ENCODE measurements around the gene SLC4A5. TPM values are rescaled to one million over a fixed set of nuclear protein-coding genes. Genes with fewer than 3 reads are reported as not detected.

Gene SLC4A5
- total RNA-seq, 3 donors from 2014 or later = 2.1 to 9.2 (median 6.2) TPM

DNA sequence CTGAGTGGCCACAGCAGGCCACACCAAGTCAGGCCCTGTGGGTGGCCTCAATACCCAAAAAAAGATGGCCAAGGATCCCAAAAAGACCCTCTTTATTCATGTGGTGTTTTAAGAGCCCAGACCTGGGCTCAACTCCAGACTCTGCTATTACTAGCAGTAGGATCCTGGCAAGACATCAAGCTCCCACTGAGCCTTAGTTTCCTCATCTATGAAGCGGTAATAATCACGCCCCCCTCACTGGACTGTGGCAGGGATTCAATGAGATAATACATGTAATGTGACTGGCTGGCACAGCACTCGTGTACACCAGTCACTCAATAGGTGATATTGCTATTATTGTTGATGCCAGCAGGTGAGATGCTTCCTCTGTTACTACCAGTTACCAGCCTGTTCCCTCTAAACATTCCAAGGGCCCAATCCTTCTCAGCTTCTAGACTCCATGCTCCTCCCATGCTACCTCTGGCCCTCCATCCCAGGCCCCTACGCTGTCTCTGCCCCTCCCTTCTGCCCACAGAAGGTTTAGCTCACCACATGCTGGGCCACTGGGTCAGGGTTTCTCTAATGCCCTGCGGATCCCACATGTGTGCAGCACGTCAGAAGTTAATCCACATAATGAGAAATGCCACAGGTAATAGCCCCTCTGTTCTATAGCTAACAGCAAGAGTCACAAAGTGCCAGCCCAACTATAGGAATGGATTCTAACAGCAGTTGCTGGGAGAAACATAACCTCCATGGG, 51.2 kb downstream of the SLC4A5 start:
- TF ChIP-seq CTCF (IDR thresholded peaks at IDR 0.05) (no peak), POLR2AphosphoS5 (IDR thresholded peaks at IDR 0.05) (no peak), POLR2A (IDR thresholded peaks at IDR 0.05) (no peak)
- DNase-seq (ENCODE audit: low spot score in 2 of 2) = no peak

DNA sequence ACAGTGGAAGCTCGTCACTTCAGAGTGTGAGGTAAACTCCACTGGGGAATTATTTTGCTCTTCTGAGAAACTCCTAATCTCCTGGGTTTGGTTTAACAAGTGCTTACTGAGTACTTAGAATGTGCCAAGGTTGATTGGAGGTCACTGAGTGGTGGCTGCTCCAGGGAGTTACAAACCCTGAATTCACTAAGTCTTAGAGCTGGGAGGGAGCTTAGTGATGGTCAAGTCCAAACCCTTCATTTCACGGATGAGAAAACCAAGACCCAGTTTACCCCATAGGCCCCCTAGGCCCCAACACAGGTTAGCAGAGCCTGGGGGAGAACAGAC, 52.0 kb downstream of the SLC4A5 start:
- DNase-seq (ENCODE audit: low spot score in 2 of 2) = no peak
- H3K27ac ChIP-seq = no peak overlapping the region
- H3K36me3 ChIP-seq = no peaks in the 10 kb centered on the region
- TF ChIP-seq POLR2AphosphoS5 (IDR thresholded peaks at IDR 0.05) (no peak), POLR2A (IDR thresholded peaks at IDR 0.05) (no peak), CTCF (IDR thresholded peaks at IDR 0.05) (no peak)
- no peak overlapping the region for H3K4me3 ChIP-seq
- intact Hi-C loops (cut with DNase I; ENCODE audit: low total_unique reads) = loop anchor here (10.0 kb wide), 1 partner anchor 904 kb away; the partner anchor contains the start of gene TACR1
- no peaks in the 10 kb centered on the region for H3K27me3 ChIP-seq
- H3K4me1 ChIP-seq = no peaks in the 10 kb centered on the region
- H3K9me3 ChIP-seq = no peaks in the 10 kb centered on the region

More for the DNA sequence above, 51.2 kb downstream of the SLC4A5 start:
- Histone ChIP-seq H3K27ac (no peak overlapping the region), H3K36me3 (no peaks in the 10 kb centered on the region), H3K9me3 (no peaks in the 10 kb centered on the region), H3K4me1 (no peaks in the 10 kb centered on the region), H3K4me3 (no peak overlapping the region), H3K27me3 (no peaks in the 10 kb centered on the region)
- intact Hi-C loops (cut with DNase I; ENCODE audit: low total_unique reads) = loop anchor here (10.0 kb wide), 1 partner anchor 903 kb away; the partner anchor contains the start of gene TACR1

DNA sequence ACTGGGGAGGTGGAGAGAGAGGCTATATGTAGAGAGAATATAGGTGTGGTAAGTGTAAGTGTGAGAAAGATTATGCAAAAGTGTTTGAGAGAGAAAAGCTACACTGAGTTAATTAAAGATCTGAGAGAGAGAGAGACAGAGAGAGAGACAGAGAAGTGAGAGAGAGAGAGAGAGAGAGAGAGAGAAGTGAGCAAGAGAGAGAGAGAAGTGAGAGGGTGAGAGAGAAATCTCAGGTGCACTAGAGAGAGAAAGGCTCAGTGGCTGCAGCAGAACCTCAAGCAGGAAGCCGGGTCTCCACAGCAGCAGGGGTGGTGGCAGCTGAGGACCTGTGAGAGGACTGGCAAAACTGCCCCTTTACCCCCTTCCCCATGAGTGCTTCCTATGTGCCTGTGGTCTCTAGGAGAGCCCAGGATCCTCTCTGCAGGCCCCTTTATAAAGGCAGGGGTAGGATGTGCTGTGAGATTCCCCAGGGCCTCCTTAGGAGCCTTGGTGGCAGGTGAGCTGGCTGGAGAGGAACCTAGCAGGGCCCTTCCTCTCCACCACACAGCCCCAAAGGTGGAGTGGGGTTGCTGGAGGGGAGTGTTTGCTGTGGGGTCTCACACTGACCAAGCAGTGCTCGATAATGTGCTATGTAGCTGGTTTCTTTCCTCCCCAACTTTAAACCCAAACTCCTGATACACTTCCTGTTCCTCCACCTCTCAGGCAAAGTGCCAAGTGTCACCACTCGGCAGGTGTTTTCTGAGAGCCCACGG, 52.6 kb downstream of the SLC4A5 start:
- H3K27ac ChIP-seq = no peak overlapping the region

DNA sequence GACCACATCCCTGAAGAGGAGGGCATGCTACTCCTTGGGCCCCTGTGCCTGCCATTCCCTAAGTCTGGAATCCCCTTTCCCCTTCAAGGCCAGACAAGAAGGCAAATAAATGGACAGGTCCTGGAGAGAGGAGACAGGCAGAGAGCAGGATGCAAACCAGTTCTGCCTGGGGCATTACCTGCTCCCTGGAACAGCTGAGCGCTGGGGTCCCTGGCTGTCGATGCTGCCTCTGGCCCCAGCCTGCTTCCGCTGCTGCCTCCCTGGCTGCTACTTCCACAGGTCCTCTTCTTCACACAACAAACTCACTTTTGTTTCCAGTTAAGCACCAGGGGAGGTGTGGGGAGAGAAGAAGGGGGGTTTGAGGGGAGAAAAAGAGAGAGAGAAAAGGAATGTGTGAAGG, 53.1 kb downstream of the SLC4A5 start:
- H3K36me3 ChIP-seq = no peaks in the 10 kb centered on the region
- H3K27ac ChIP-seq = no peak overlapping the region
- no peak for DNase-seq (ENCODE audit: low spot score in 2 of 2)
- intact Hi-C loops (cut with DNase I; ENCODE audit: low total_unique reads) = loop anchor here (10.0 kb wide), 1 partner anchor 905 kb away; the partner anchor contains the start of gene TACR1
- no peak for TF ChIP-seq POLR2AphosphoS5 (IDR thresholded peaks at IDR 0.05)
- no peak for TF ChIP-seq CTCF (IDR thresholded peaks at IDR 0.05)
- TF ChIP-seq POLR2A (IDR thresholded peaks at IDR 0.05) = no peak
- H3K4me3 ChIP-seq = no peak overlapping the region
- no peaks in the 10 kb centered on the region for H3K27me3 ChIP-seq
- H3K9me3 ChIP-seq = no peaks in the 10 kb centered on the region
- no peaks in the 10 kb centered on the region for H3K4me1 ChIP-seq

More for the DNA sequence above, 52.6 kb downstream of the SLC4A5 start:
- TF ChIP-seq POLR2AphosphoS5 (IDR thresholded peaks at IDR 0.05) (no peak), POLR2A (IDR thresholded peaks at IDR 0.05) (no peak), CTCF (IDR thresholded peaks at IDR 0.05) (no peak)
- H3K27me3 ChIP-seq = no peaks in the 10 kb centered on the region
- intact Hi-C loops (cut with DNase I; ENCODE audit: low total_unique reads) = loop anchor here (10.0 kb wide), 1 partner anchor 904 kb away; the partner anchor contains the start of gene TACR1
- no peak for DNase-seq (ENCODE audit: low spot score in 2 of 2)
- no peaks in the 10 kb centered on the region for H3K9me3 ChIP-seq
- no peak overlapping the region for H3K4me3 ChIP-seq
- H3K4me1 ChIP-seq = no peaks in the 10 kb centered on the region
- no peaks in the 10 kb centered on the region for H3K36me3 ChIP-seq

GRCh38 chr2:74286725-74287124, 56.5 kb downstream of the SLC4A5 start:
- no peaks in the 10 kb centered on the region for H3K9me3 ChIP-seq
- no peak overlapping the region for H3K27ac ChIP-seq
- TF ChIP-seq CTCF (IDR thresholded peaks at IDR 0.05) (no peak), POLR2A (IDR thresholded peaks at IDR 0.05) (no peak), POLR2AphosphoS5 (IDR thresholded peaks at IDR 0.05) (no peak)
- H3K36me3 ChIP-seq = no peaks in the 10 kb centered on the region
- no peaks in the 10 kb centered on the region for H3K4me1 ChIP-seq
- H3K27me3 ChIP-seq = no peaks in the 10 kb centered on the region
- no peak for DNase-seq (ENCODE audit: low spot score in 2 of 2)
- H3K4me3 ChIP-seq = no peak overlapping the region
- intact Hi-C loops (cut with DNase I; ENCODE audit: low total_unique reads) = no loop called here
